ENCODE data around the gene APOBEC3F.

APOBEC3F gene

DNA sequence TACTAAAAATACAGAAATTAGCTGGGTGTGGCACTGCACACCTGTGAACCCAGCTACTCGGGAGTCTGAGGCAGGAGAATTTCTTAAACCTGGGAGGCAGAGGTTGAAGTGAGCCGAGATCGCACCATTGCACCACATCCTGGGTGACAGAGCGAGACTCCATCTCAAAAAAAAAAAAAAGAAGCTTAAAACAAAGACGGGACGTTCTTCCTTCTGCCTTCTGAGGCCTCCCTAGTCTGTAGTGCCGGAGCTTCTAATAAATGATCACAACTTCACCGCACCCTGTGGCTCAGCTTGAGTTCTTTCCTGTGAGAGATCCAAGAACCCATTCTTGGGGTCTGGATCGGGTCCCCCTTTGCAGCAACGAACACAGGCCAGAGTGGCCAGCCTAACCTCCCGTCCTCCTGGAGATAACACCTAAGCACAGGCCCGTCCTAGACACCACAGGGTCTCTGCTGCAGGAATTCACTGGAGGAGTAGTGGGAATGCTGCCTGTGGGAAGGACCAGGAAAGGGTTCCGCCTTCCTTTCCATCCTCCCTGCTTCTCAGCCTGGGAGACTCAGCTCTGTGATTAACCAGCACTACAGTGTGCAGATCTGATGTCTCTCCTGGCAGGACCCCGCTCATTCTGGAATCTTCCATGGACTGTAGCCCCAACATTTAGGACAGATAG lies 54.2 kb downstream of the APOBEC3F start:
- no peak overlapping the region for H3K27ac ChIP-seq (ENCODE audit: low read length)
- DNase-seq: no peak
- TF ChIP-seq CTCF (IDR thresholded peaks at IDR 0.05; ENCODE audit: low read length) (no peak), EZH2 (optimal IDR thresholded peaks at IDR 0.05; ENCODE audit: low read depth, low read length) (no peak), EZH2phosphoT487 (IDR thresholded peaks at IDR 0.05; ENCODE audit: low read length) (no peak)

GRCh38 chr22:39095971-39096370 lies 55.3 kb downstream of the APOBEC3F start:
- Histone ChIP-seq H3K27ac (ENCODE audit: low read length) (no peak overlapping the region), H3K27me3 (replicated peaks; ENCODE audit: insufficient read depth, low read length) (no peaks in the 10 kb centered on the region), H4K20me1 (ENCODE audit: insufficient read depth, low read length) (no peaks in the 10 kb centered on the region), H3K36me3 (replicated peaks; ENCODE audit: insufficient read depth, low read length) (no peaks in the 10 kb centered on the region), H3K9me2 (replicated peaks; ENCODE audit: insufficient read depth, low read length) (no peaks in the 10 kb centered on the region), H2AFZ (ENCODE audit: low read length) (no peak overlapping the region), H3F3A (ENCODE audit: insufficient read depth, low read length) (peaks cover 25% of the 10 kb centered on the region), H3K79me2 (ENCODE audit: low read length) (no peaks in the 10 kb centered on the region), H3K4me3 (ENCODE audit: low read length) (no peak overlapping the region), H3K9ac (ENCODE audit: low read length) (no peak overlapping the region), H3K4me1 (ENCODE audit: low read length) (peaks cover 58% of the 10 kb centered on the region), H3K4me2 (ENCODE audit: low read depth, low read length) (no peak overlapping the region), H3K9me3 (replicated peaks; ENCODE audit: insufficient read depth, low read length) (no peaks in the 10 kb centered on the region)
- no peak for TF ChIP-seq EZH2phosphoT487 (IDR thresholded peaks at IDR 0.05; ENCODE audit: low read length)
- no peak for TF ChIP-seq CTCF (IDR thresholded peaks at IDR 0.05; ENCODE audit: low read length)
- no peak for TF ChIP-seq EZH2 (optimal IDR thresholded peaks at IDR 0.05; ENCODE audit: low read depth, low read length)
- no peak for DNase-seq

More for the DNA sequence above, 54.2 kb downstream of the APOBEC3F start:
- H3K4me2 ChIP-seq (ENCODE audit: low read depth, low read length): no peak overlapping the region
- H3F3A ChIP-seq (ENCODE audit: insufficient read depth, low read length): peaks cover 25% of the 10 kb centered on the region
- H3K4me1 ChIP-seq (ENCODE audit: low read length): peaks cover 58% of the 10 kb centered on the region
- H4K20me1 ChIP-seq (ENCODE audit: insufficient read depth, low read length): no peaks in the 10 kb centered on the region
- no peaks in the 10 kb centered on the region for H3K9me3 ChIP-seq (replicated peaks; ENCODE audit: insufficient read depth, low read length)
- H3K36me3 ChIP-seq (replicated peaks; ENCODE audit: insufficient read depth, low read length): no peaks in the 10 kb centered on the region
- no peak overlapping the region for H2AFZ ChIP-seq (ENCODE audit: low read length)
- H3K79me2 ChIP-seq (ENCODE audit: low read length): no peaks in the 10 kb centered on the region
- no peaks in the 10 kb centered on the region for H3K9me2 ChIP-seq (replicated peaks; ENCODE audit: insufficient read depth, low read length)
- no peak overlapping the region for H3K9ac ChIP-seq (ENCODE audit: low read length)
- no peak overlapping the region for H3K4me3 ChIP-seq (ENCODE audit: low read length)
- H3K27me3 ChIP-seq (replicated peaks; ENCODE audit: insufficient read depth, low read length): no peaks in the 10 kb centered on the region

GRCh38 chr22:39097098-39098020 lies 56.7 kb downstream of the APOBEC3F start, which contains the start of gene APOBEC3H:
Gene APOBEC3H (plus strand): TSS chr22:39097244. CDS start chr22:39100279, 3,035 bp downstream.
- peak within 1 kb of the TSS; percentile 32; the same call in 1 of the 2 replicates for H3K9ac ChIP-seq (ENCODE audit: low read length)
- H3K79me2 ChIP-seq (ENCODE audit: low read length): no peaks in the 10 kb centered on the region
- H3K36me3 ChIP-seq (replicated peaks; ENCODE audit: insufficient read depth, low read length): no peaks in the 10 kb centered on the region
- no peaks in the 10 kb centered on the region for H3K9me2 ChIP-seq (replicated peaks; ENCODE audit: insufficient read depth, low read length)
- H3F3A ChIP-seq (ENCODE audit: insufficient read depth, low read length): peaks cover 19% of the 10 kb centered on the region
- peak; percentile 83 for DNase-seq
- no peaks in the 10 kb centered on the region for H3K9me3 ChIP-seq (replicated peaks; ENCODE audit: insufficient read depth, low read length)
- H2AFZ ChIP-seq (ENCODE audit: low read length): peak within 1 kb of the TSS; percentile 68; the same call in 1 of the 2 replicates
- no peaks in the 10 kb centered on the region for H4K20me1 ChIP-seq (ENCODE audit: insufficient read depth, low read length)
- H3K4me2 ChIP-seq (ENCODE audit: low read depth, low read length): peak within 1 kb of the TSS; percentile 70
- H3K27me3 ChIP-seq (replicated peaks; ENCODE audit: insufficient read depth, low read length): no peaks in the 10 kb centered on the region
- H3K27ac ChIP-seq (ENCODE audit: low read length): peak within 1 kb of the TSS; percentile 55; the same call in 1 of the 2 replicates
- peaks cover 48% of the 10 kb centered on the region for H3K4me1 ChIP-seq (ENCODE audit: low read length)
- H3K4me3 ChIP-seq (ENCODE audit: low read length): peak within 1 kb of the TSS; percentile 18
- TF ChIP-seq CTCF (IDR thresholded peaks at IDR 0.05; ENCODE audit: low read length) (no peak), EZH2 (optimal IDR thresholded peaks at IDR 0.05; ENCODE audit: low read depth, low read length) (no peak), EZH2phosphoT487 (IDR thresholded peaks at IDR 0.05; ENCODE audit: low read length) (no peak)

Data from MM.1S (cell line).